ENCODE results near the gene CASZ1. TPM values are rescaled to one million over a fixed set of nuclear protein-coding genes. Genes with fewer than 3 reads are reported as not detected.

Gene CASZ1
- polyA plus RNA-seq, 4 donors: 13.5 to 23.0 (median 14.5) TPM

DNA sequence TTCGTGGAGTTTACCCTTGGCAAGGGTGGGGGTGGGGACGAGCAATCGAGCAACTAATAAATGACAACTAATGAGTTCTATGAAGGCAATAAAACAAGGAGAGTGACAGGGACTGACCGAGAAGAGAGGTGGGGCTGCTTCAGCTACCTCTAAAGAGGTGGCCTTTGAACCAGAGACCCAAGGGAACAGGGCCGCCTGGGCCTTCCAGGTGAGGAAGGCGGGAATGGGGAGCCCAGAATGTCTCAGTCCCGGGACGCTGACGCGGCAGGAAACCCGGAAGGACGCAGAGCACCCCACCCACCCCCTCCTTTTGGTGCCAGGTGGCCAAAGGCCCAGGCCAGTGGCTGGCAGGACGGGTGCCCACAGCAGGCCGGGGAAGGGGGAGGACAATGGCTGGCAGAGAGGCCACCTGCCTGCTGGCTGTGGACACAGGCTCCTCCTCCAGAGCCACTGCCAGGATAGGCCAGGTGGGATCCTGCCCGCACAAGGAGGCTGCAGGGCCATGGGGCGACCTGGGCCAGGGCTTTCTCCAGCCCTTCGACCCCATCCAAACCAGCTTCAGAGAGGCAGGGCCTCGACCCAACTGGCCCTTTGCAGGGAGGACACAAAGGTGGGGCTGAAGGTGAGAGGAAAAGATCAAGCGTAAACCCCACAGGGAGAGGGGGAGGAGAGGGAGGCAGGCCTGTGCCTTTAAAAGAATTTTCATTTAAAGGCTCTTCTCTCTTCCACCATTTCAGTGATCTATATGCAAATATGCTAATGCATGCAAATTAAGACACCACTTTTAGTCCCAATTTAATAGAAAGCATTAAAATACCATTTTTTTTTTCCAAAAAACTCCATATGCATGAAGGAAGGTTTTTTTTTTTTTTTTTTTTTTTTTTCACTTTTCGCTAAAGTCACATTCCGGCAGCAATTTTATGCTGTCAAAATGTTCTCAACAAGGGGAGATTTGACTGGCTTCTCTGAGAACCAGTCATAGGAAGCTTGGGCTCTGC is 58.1 kb downstream of the CASZ1 start:
- no peaks in the 10 kb centered on the region for H3K9me3 ChIP-seq (ENCODE audit: control insufficient read depth in 2 of 2, insufficient read depth in 1 of 2, low read depth in 1 of 2, low read length in 1 of 2)
- no peak overlapping the region for H3K4me3 ChIP-seq (ENCODE audit: low read depth in 1 of 3, low read length in 3 of 3)
- peaks cover 0 to 17% (median 0%) of the 10 kb centered on the region in 3 donors for H3K36me3 ChIP-seq (ENCODE audit: control insufficient read depth in 3 of 3, insufficient read depth in 2 of 3, low read depth in 1 of 3, low read length in 3 of 3)
- H3K27me3 ChIP-seq (ENCODE audit: control insufficient read depth in 3 of 3, insufficient read depth in 3 of 3, low read length in 3 of 3): no peaks in the 10 kb centered on the region
- DNase-seq: peak; percentile 82 to 99
- peaks cover 2 to 51% (median 13%) of the 10 kb centered on the region in 3 donors for H3K4me1 ChIP-seq (ENCODE audit: control insufficient read depth in 3 of 3, insufficient read depth in 2 of 3, low read depth in 1 of 3, low read length in 2 of 3)
- no peak for FAIRE-seq
- peak overlapping the region; percentile 76 to 95 (median 93) for H3K27ac ChIP-seq (ENCODE audit: low read depth in 1 of 3, low read length in 2 of 3)
- 19 to 60% (median 36%) methylated on average over 19 to 21 of the region's 21 CpGs for WGBS, 3 donors

- Histone ChIP-seq H3K4me1 (ENCODE audit: control insufficient read depth in 3 of 3, insufficient read depth in 2 of 3, low read depth in 1 of 3, low read length in 2 of 3) (peaks cover 2 to 45% (median 13%) of the 10 kb centered on the region in 3 donors), H3K4me3 (ENCODE audit: low read depth in 1 of 3, low read length in 3 of 3) (no peak overlapping the region), H3K36me3 (ENCODE audit: control insufficient read depth in 3 of 3, insufficient read depth in 2 of 3, low read depth in 1 of 3, low read length in 3 of 3) (peaks cover 0 to 18% (median 0%) of the 10 kb centered on the region in 3 donors), H3K27me3 (ENCODE audit: control insufficient read depth in 3 of 3, insufficient read depth in 3 of 3, low read length in 3 of 3) (no peaks in the 10 kb centered on the region), H3K27ac (ENCODE audit: low read depth in 1 of 3, low read length in 2 of 3) (peak overlapping the region; percentile 76 to 95 (median 93)), H3K9me3 (ENCODE audit: control insufficient read depth in 2 of 2, insufficient read depth in 1 of 2, low read depth in 1 of 2, low read length in 1 of 2) (no peaks in the 10 kb centered on the region)
- DNase-seq (no peak), FAIRE-seq (no peak)
- 15 to 54% (median 46%) methylated on average over 12 of the region's 12 CpGs for WGBS, 3 donors
Observed at GRCh38 chr1:10737651-10738050, 58.8 kb downstream of the CASZ1 start.

- Histone ChIP-seq H3K9me3 (ENCODE audit: control insufficient read depth in 2 of 2, insufficient read depth in 1 of 2, low read depth in 1 of 2, low read length in 1 of 2) (no peaks in the 10 kb centered on the region), H3K27me3 (ENCODE audit: control insufficient read depth in 3 of 3, insufficient read depth in 3 of 3, low read length in 3 of 3) (no peaks in the 10 kb centered on the region), H3K36me3 (ENCODE audit: control insufficient read depth in 3 of 3, insufficient read depth in 2 of 3, low read depth in 1 of 3, low read length in 3 of 3) (peaks cover 0 to 21% (median 0%) of the 10 kb centered on the region in 3 donors), H3K27ac (ENCODE audit: low read depth in 1 of 3, low read length in 2 of 3) (peak overlapping the region; percentile 76 to 95 (median 93)), H3K4me1 (ENCODE audit: control insufficient read depth in 3 of 3, insufficient read depth in 2 of 3, low read depth in 1 of 3, low read length in 2 of 3) (peaks cover 2 to 45% (median 13%) of the 10 kb centered on the region in 3 donors), H3K4me3 (ENCODE audit: low read depth in 1 of 3, low read length in 3 of 3) (no peak overlapping the region)
- 15 to 37% (median 22%) methylated on average over 27 of the region's 27 CpGs for WGBS, 3 donors
- peak in 1 of 2 donors; percentile 56 for DNase-seq
- no peak for FAIRE-seq
Observed at GRCh38 chr1:10736634-10737586, 59.5 kb downstream of the CASZ1 start.

- 39 to 60% (median 54%) methylated on average over 11 of the region's 11 CpGs for WGBS, 3 donors
- Histone ChIP-seq H3K27me3 (ENCODE audit: control insufficient read depth in 3 of 3, insufficient read depth in 3 of 3, low read length in 3 of 3) (no peaks in the 10 kb centered on the region), H3K9me3 (ENCODE audit: control insufficient read depth in 2 of 2, insufficient read depth in 1 of 2, low read depth in 1 of 2, low read length in 1 of 2) (no peaks in the 10 kb centered on the region), H3K4me1 (ENCODE audit: control insufficient read depth in 3 of 3, insufficient read depth in 2 of 3, low read depth in 1 of 3, low read length in 2 of 3) (peaks cover 0 to 50% (median 13%) of the 10 kb centered on the region in 3 donors), H3K27ac (ENCODE audit: low read depth in 1 of 3, low read length in 2 of 3) (no peak overlapping the region), H3K36me3 (ENCODE audit: control insufficient read depth in 3 of 3, insufficient read depth in 2 of 3, low read depth in 1 of 3, low read length in 3 of 3) (peaks cover 0 to 19% (median 0%) of the 10 kb centered on the region in 3 donors), H3K4me3 (ENCODE audit: low read depth in 1 of 3, low read length in 3 of 3) (no peak overlapping the region)
- DNase-seq (no peak), FAIRE-seq (no peak)
Observed at GRCh38 chr1:10735563-10736305, 60.7 kb downstream of the CASZ1 start.

- 48 to 54% (median 53%) methylated on average over 24 of the region's 24 CpGs for WGBS, 3 donors
Observed at GRCh38 chr1:10734962-10735544, 61.4 kb downstream of the CASZ1 start.

GRCh38 chr1:10734375-10734774 is 62.1 kb downstream of the CASZ1 start:
- Histone ChIP-seq H3K36me3 (ENCODE audit: control insufficient read depth in 3 of 3, insufficient read depth in 2 of 3, low read depth in 1 of 3, low read length in 3 of 3) (peaks cover 0 to 12% (median 0%) of the 10 kb centered on the region in 3 donors), H3K9me3 (ENCODE audit: control insufficient read depth in 2 of 2, insufficient read depth in 1 of 2, low read depth in 1 of 2, low read length in 1 of 2) (no peaks in the 10 kb centered on the region), H3K4me3 (ENCODE audit: low read depth in 1 of 3, low read length in 3 of 3) (no peak overlapping the region), H3K27me3 (ENCODE audit: control insufficient read depth in 3 of 3, insufficient read depth in 3 of 3, low read length in 3 of 3) (no peaks in the 10 kb centered on the region), H3K4me1 (ENCODE audit: control insufficient read depth in 3 of 3, insufficient read depth in 2 of 3, low read depth in 1 of 3, low read length in 2 of 3) (peaks cover 0 to 40% (median 10%) of the 10 kb centered on the region in 3 donors), H3K27ac (ENCODE audit: low read depth in 1 of 3, low read length in 2 of 3) (no peak overlapping the region)
- FAIRE-seq (no peak), DNase-seq (no peak)
- 63 to 78% (median 65%) methylated on average over 6 of the region's 6 CpGs for WGBS, 3 donors

More at GRCh38 chr1:10734962-10735544, 61.4 kb downstream of the CASZ1 start:
- FAIRE-seq (no peak), DNase-seq (peak; percentile 21 to 32)
- peaks cover 0 to 16% (median 0%) of the 10 kb centered on the region in 3 donors for H3K36me3 ChIP-seq (ENCODE audit: control insufficient read depth in 3 of 3, insufficient read depth in 2 of 3, low read depth in 1 of 3, low read length in 3 of 3)
- H3K4me3 ChIP-seq (ENCODE audit: low read depth in 1 of 3, low read length in 3 of 3): no peak overlapping the region
- H3K27ac ChIP-seq (ENCODE audit: low read depth in 1 of 3, low read length in 2 of 3): no peak overlapping the region
- H3K27me3 ChIP-seq (ENCODE audit: control insufficient read depth in 3 of 3, insufficient read depth in 3 of 3, low read length in 3 of 3): no peaks in the 10 kb centered on the region
- H3K4me1 ChIP-seq (ENCODE audit: control insufficient read depth in 3 of 3, insufficient read depth in 2 of 3, low read depth in 1 of 3, low read length in 2 of 3): peaks cover 0 to 46% (median 13%) of the 10 kb centered on the region in 3 donors
- H3K9me3 ChIP-seq (ENCODE audit: control insufficient read depth in 2 of 2, insufficient read depth in 1 of 2, low read depth in 1 of 2, low read length in 1 of 2): no peaks in the 10 kb centered on the region

- Histone ChIP-seq H3K27ac (ENCODE audit: low read depth in 1 of 3, low read length in 2 of 3) (no peak overlapping the region), H3K4me3 (ENCODE audit: low read depth in 1 of 3, low read length in 3 of 3) (no peak overlapping the region), H3K27me3 (ENCODE audit: control insufficient read depth in 3 of 3, insufficient read depth in 3 of 3, low read length in 3 of 3) (no peaks in the 10 kb centered on the region), H3K4me1 (ENCODE audit: control insufficient read depth in 3 of 3, insufficient read depth in 2 of 3, low read depth in 1 of 3, low read length in 2 of 3) (peaks cover 0 to 33% (median 6%) of the 10 kb centered on the region in 3 donors), H3K36me3 (ENCODE audit: control insufficient read depth in 3 of 3, insufficient read depth in 2 of 3, low read depth in 1 of 3, low read length in 3 of 3) (peaks cover 0 to 12% (median 0%) of the 10 kb centered on the region in 3 donors), H3K9me3 (ENCODE audit: control insufficient read depth in 2 of 2, insufficient read depth in 1 of 2, low read depth in 1 of 2, low read length in 1 of 2) (no peaks in the 10 kb centered on the region)
- 24 to 65% (median 41%) methylated on average over 11 of the region's 11 CpGs for WGBS, 3 donors
- DNase-seq: peak in 1 of 2 donors; percentile 56
- FAIRE-seq: no peak
Observed at GRCh38 chr1:10733474-10734366, 62.7 kb downstream of the CASZ1 start.
